ENCODE measurements around the gene USP9X. TPM values are rescaled to one million over a fixed set of nuclear protein-coding genes. Genes with fewer than 3 reads are reported as not detected.
"Not testable (repeated sequence)": the region's sequence is repeated elsewhere in the genome, so short reads cannot be mapped to it uniquely, and the experiment has no call there.

The USP9X gene
- total and polyA plus RNA-seq, 8 donors = 55.6 to 86.0 (median 62.7) TPM

- ATAC-seq = no peak
- Histone ChIP-seq H3K4me3 (no peak overlapping the region), H3K27me3 (no peaks in the 10 kb centered on the region), H3K4me1 (no peaks in the 10 kb centered on the region), H3K9me3 (no peaks in the 10 kb centered on the region), H3K36me3 (no peaks in the 10 kb centered on the region), H3K27ac (no peak overlapping the region)
- intact Hi-C loops (cut with DNase I) = no loop called here
- no peak for TF ChIP-seq CTCF (IDR thresholded peaks at IDR 0.05)
- DNase-seq = no peak
Measured at GRCh38 chrX:41051288-41051687, 34.0 kb upstream of the USP9X start.

- Histone ChIP-seq H3K4me3 (no peak overlapping the region), H3K36me3 (no peaks in the 10 kb centered on the region), H3K27ac (no peak overlapping the region), H3K9me3 (no peaks in the 10 kb centered on the region), H3K4me1 (no peaks in the 10 kb centered on the region), H3K27me3 (no peaks in the 10 kb centered on the region)
- no peak for TF ChIP-seq CTCF (IDR thresholded peaks at IDR 0.05)
- DNase-seq = no peak
- no peak for ATAC-seq
- intact Hi-C loops (cut with DNase I) = no loop called here
Measured at GRCh38 chrX:41055740-41056139, 29.5 kb upstream of the USP9X start.

- H3K4me1 ChIP-seq; intact Hi-C loops (cut with DNase I); H3K27ac ChIP-seq; H3K4me3 ChIP-seq; ATAC-seq; H3K36me3 ChIP-seq; H3K27me3 ChIP-seq; DNase-seq; H3K9me3 ChIP-seq: not testable (repeated sequence)
Measured at GRCh38 chrX:41063276-41063675, 22.0 kb upstream of the USP9X start.

- no peak for ATAC-seq
Measured at GRCh38 chrX:41064018-41064417, 21.2 kb upstream of the USP9X start.

GRCh38 chrX:41066391-41066790 lies 18.9 kb upstream of the USP9X start:
- Histone ChIP-seq H3K9me3 (no peaks in the 10 kb centered on the region), H3K36me3 (no peaks in the 10 kb centered on the region), H3K27me3 (peaks cover 0 to 15% of the 10 kb centered on the region in 2 donors), H3K4me1 (no peaks in the 10 kb centered on the region), H3K4me3 (no peak overlapping the region), H3K27ac (no peak overlapping the region)
- no peak for ATAC-seq
- TF ChIP-seq CTCF (IDR thresholded peaks at IDR 0.05) = no peak
- intact Hi-C loops (cut with DNase I) = no loop called here
- DNase-seq = no peak

More at GRCh38 chrX:41064018-41064417, 21.2 kb upstream of the USP9X start:
- DNase-seq = no peak
- Histone ChIP-seq H3K4me3 (no peak overlapping the region), H3K4me1 (no peaks in the 10 kb centered on the region), H3K36me3 (no peaks in the 10 kb centered on the region), H3K27ac (no peak overlapping the region), H3K9me3 (no peaks in the 10 kb centered on the region), H3K27me3 (peaks cover 0 to under 1% of the 10 kb centered on the region in 2 donors)
- TF ChIP-seq CTCF (IDR thresholded peaks at IDR 0.05) = no peak
- intact Hi-C loops (cut with DNase I) = no loop called here

GRCh38 chrX:41066969-41067368 lies 18.3 kb upstream of the USP9X start:
- Histone ChIP-seq H3K27me3 (peaks cover 0 to 15% of the 10 kb centered on the region in 2 donors), H3K4me3 (no peak overlapping the region), H3K36me3 (no peaks in the 10 kb centered on the region), H3K4me1 (no peaks in the 10 kb centered on the region), H3K9me3 (no peaks in the 10 kb centered on the region), H3K27ac (no peak overlapping the region)
- ATAC-seq = no peak
- intact Hi-C loops (cut with DNase I) = no loop called here
- TF ChIP-seq CTCF (IDR thresholded peaks at IDR 0.05) = no peak
- DNase-seq = no peak
